Nephron (organoid): ENCODE data around the gene NUDT5.
"Not testable (repeated sequence)": the region's sequence is repeated elsewhere in the genome, so short reads cannot be mapped to it uniquely, and the experiment has no call there.

Experiments
- H3K27ac Mint-ChIP-seq, 3 experiments: 2 replicates each; pipeline ENCODE4 v1.8.0; 2020; ENCODE audit warnings: mixed read lengths in 3 of 3, mild to moderate bottlenecking in 2 of 3, moderate library complexity in 1 of 3
- H3K27me3 Mint-ChIP-seq: 2 replicates; pipeline ENCODE4 v1.8.0; 2021; ENCODE audit warnings: low read depth, mild to moderate bottlenecking, moderate library complexity, mixed read lengths
- H3K36me3 Mint-ChIP-seq: 2 replicates; pipeline ENCODE4 v1.8.0; 2020; ENCODE audit warnings: low read depth, mixed read lengths
- H3K4me1 Mint-ChIP-seq: 2 replicates; pipeline ENCODE4 v1.8.0; 2020; ENCODE audit warnings: mixed read lengths
- H3K4me3 Mint-ChIP-seq, 3 experiments: 2 replicates each; pipeline ENCODE4 v1.8.0; 2020; ENCODE audit warnings: mild to moderate bottlenecking in 3 of 3, mixed read lengths in 3 of 3, moderate library complexity in 2 of 3
- H3K9me3 Mint-ChIP-seq: 2 replicates; pipeline ENCODE4 v1.8.0; 2020; ENCODE audit warnings: mixed read lengths
- TF ChIP-seq, protein P1 (sequence below), 3 experiments: fragments of 200-600 bp; sonication (generic); IDR thresholded peaks; one replicate each; pipeline ENCODE4 v1.5.0; 2021; ENCODE audit warnings: antibody characterized with exemption in 3 of 3; ENCODE audit not compliant: unreplicated experiment in 3 of 3

Gene NUDT5

DNA sequence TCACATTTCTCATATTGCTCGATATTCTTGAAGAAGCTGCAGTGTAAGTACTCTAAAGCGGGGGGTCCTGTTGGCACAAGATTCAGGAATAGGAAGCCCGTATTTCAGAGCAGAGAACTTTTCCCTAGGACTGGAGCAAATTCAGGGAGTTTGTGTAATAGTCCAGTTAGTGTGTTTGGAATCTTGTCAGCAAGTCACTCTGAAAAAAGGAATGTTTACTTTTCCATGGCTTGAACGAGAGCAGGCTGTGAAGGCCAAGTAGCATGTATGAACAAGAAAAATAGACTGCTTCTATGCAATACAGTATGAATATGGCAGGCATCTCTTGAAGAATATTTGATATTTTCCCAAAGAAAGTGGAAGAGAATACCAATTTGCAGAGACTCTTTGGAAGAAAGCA, 40.1 kb upstream of the NUDT5 start:
- H3K4me3 Mint-ChIP-seq: no peak overlapping the region
- H3K27ac Mint-ChIP-seq: peak overlapping the region in 2 of 3 experiments; percentile 34 to 68
- H3K36me3 Mint-ChIP-seq: peaks cover 59% of the 10 kb centered on the region
- no peaks in the 10 kb centered on the region for H3K27me3 Mint-ChIP-seq
- TF ChIP-seq, protein P1, sequence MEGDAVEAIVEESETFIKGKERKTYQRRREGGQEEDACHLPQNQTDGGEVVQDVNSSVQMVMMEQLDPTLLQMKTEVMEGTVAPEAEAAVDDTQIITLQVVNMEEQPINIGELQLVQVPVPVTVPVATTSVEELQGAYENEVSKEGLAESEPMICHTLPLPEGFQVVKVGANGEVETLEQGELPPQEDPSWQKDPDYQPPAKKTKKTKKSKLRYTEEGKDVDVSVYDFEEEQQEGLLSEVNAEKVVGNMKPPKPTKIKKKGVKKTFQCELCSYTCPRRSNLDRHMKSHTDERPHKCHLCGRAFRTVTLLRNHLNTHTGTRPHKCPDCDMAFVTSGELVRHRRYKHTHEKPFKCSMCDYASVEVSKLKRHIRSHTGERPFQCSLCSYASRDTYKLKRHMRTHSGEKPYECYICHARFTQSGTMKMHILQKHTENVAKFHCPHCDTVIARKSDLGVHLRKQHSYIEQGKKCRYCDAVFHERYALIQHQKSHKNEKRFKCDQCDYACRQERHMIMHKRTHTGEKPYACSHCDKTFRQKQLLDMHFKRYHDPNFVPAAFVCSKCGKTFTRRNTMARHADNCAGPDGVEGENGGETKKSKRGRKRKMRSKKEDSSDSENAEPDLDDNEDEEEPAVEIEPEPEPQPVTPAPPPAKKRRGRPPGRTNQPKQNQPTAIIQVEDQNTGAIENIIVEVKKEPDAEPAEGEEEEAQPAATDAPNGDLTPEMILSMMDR (IDR thresholded peaks at IDR 0.05; ENCODE audit: unreplicated experiment in 3 of 3): no peak
- H3K9me3 Mint-ChIP-seq: no peaks in the 10 kb centered on the region
- no peaks in the 10 kb centered on the region for H3K4me1 Mint-ChIP-seq

DNA sequence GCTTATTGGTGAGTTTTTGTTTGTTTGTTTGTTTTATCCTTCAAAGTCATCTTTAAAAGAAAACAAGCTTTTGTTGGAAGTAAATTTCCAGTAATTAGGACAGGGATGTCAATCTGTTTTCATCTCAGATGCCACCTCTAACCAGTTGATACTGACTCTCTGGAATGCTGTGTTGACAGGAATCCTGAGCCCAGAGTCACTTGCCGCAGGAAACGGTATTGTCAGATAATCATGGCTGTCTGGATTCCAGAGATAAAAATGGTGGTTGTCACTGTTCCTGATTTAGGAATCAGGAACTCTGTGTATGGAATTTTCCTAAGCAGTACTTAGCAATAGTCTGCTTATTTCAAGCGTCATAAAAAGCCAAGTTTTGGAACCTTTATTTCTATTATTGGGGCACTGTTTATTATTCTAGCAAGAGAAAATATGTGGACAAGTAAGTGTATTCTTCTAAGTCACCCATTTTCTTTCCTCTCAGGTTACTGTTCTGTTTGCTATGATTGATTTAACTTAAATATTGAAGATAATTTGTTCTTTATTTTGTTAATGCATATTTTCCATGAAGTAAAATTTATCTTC, 39.5 kb upstream of the NUDT5 start:
- Mint-ChIP-seq H3K4me1 (no peaks in the 10 kb centered on the region), H3K9me3 (no peaks in the 10 kb centered on the region), H3K27me3 (no peaks in the 10 kb centered on the region), H3K36me3 (peaks cover 60% of the 10 kb centered on the region), H3K4me3 (no peak overlapping the region), H3K27ac (no peak overlapping the region)
- TF ChIP-seq, protein P1 (IDR thresholded peaks at IDR 0.05; ENCODE audit: unreplicated experiment in 3 of 3): no peak

DNA sequence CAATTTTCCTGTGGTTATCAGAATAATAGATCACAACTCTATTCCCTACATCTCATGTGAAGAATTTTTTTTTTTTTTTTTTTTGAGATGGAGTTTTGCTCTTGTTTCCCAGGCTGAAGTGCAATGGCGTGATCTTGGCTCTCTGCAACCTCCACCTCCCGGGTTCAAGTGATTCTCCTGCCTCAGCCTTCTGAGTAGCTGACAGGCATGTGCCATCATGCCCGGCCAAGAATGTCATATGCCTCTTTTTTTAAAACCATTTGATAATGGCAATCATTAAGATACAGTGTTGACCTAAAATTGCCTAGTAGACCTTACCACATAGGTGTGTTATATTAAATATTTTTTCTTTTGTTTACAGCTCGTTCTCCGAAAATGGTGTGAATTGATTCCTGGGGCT, 39.0 kb upstream of the NUDT5 start:
- not testable (repeated sequence) for H3K27me3 Mint-ChIP-seq, H3K4me3 Mint-ChIP-seq, H3K4me1 Mint-ChIP-seq, H3K27ac Mint-ChIP-seq, H3K9me3 Mint-ChIP-seq
- peaks cover 61% of the 10 kb centered on the region for H3K36me3 Mint-ChIP-seq

- TF ChIP-seq, protein P1 (IDR thresholded peaks at IDR 0.05; ENCODE audit: unreplicated experiment in 3 of 3): no peak
- Mint-ChIP-seq H3K4me1 (no peaks in the 10 kb centered on the region), H3K27ac (no peak overlapping the region), H3K9me3 (peaks cover 2% of the 10 kb centered on the region), H3K27me3 (no peaks in the 10 kb centered on the region), H3K36me3 (peaks cover 73% of the 10 kb centered on the region), H3K4me3 (no peak overlapping the region)
Observed at GRCh38 chr10:12228851-12229250, 33.2 kb upstream of the NUDT5 start.

GRCh38 chr10:12226438-12226837, 30.7 kb upstream of the NUDT5 start:
- H3K27ac Mint-ChIP-seq, H3K27me3 Mint-ChIP-seq, H3K9me3 Mint-ChIP-seq, H3K4me1 Mint-ChIP-seq, H3K4me3 Mint-ChIP-seq: not testable (repeated sequence)
- H3K36me3 Mint-ChIP-seq: peaks cover 78% of the 10 kb centered on the region

DNA sequence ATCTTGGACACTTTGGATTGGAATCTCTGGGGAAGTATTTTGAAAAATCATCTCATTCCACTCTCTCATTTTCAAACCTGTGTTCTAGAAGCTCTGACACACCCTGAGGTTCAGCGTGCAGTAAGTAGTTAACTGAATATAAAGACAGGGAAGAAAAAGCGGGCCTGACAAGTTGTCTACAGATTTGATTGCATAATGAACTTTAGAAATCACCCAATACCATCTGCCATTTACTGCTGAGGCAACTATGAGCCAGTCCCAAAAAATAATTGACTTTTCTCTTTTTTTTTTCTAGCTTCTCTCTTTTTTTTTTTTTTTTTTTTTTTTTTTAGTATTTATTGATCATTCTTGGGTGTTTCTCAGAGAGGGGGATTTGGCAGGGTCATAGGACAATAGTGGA, 29.8 kb upstream of the NUDT5 start:
- Mint-ChIP-seq H3K4me3 (no peak overlapping the region), H3K36me3 (peaks cover 77% of the 10 kb centered on the region)
- TF ChIP-seq, protein P1 (IDR thresholded peaks at IDR 0.05; ENCODE audit: unreplicated experiment in 3 of 3): no peak

More for the DNA sequence above, 29.8 kb upstream of the NUDT5 start:
- no peak overlapping the region for H3K27ac Mint-ChIP-seq
- H3K4me1 Mint-ChIP-seq: no peaks in the 10 kb centered on the region
- peaks cover 2% of the 10 kb centered on the region for H3K9me3 Mint-ChIP-seq
- H3K27me3 Mint-ChIP-seq: no peaks in the 10 kb centered on the region
